GM18861 (cell line): ENCODE measurements around the gene DAG1.
A peak's percentile ranks its signal among the peaks of the same experiment; 100 is the strongest.
"Not testable (repeated sequence)": the region's sequence is repeated elsewhere in the genome, so short reads cannot be mapped to it uniquely, and the experiment has no call there.

Experiments used
- ATAC-seq: cut with Tn5 transposase; IDR thresholded peaks from one replicate; pipeline ENCODE4 v1.9.1; 2021; ENCODE audit not compliant: unreplicated experiment

DAG1 gene

DNA sequence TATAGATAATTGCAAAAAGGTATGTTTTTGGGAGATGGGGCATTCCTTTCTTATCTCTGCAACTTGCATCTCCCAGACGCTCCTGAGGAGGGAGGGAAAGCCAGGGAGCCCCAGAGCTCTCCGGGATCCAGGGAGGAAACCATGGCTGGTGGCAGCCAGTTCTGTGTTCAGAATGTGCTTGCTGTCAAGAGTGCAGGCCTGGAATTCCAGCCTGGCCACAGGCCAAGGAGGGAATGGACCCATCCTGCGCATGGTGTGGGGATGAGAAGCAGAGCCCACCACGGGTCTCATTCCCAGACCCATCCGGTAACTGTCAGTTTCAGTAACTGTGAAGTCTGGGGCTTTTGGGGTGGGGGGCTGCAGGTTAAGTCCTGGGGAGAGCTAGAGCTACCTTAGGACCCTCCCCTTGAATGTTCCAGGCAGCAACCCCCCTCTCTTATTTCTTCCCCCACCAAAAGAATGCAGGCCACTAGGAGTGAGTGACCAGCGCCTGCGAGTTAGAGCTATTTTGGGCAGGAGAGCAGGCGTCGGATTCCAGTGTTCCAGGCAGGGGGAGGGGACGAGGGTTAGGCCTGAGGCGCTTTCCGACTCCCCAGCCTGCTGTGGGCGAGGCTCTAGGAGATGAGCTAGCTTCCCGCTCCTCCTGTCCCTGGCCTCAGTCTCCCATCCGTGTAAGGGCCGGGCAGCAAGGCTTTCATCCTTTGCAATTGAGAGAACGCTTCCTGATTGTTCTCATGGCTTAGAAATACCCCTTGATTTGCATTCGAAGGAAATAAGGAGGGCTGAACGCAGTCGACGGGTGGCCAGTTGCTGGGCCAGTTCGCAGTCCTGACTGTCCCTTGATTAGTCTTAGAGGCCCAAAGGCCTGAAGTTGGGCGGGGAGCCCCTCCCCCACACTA is 781 bp upstream of the DAG1 start:
- ATAC-seq, result no peak

GRCh38 chr3:49470714-49471420 is 800 bp downstream of the DAG1 start:
- ATAC-seq, result peak; percentile 20

DNA sequence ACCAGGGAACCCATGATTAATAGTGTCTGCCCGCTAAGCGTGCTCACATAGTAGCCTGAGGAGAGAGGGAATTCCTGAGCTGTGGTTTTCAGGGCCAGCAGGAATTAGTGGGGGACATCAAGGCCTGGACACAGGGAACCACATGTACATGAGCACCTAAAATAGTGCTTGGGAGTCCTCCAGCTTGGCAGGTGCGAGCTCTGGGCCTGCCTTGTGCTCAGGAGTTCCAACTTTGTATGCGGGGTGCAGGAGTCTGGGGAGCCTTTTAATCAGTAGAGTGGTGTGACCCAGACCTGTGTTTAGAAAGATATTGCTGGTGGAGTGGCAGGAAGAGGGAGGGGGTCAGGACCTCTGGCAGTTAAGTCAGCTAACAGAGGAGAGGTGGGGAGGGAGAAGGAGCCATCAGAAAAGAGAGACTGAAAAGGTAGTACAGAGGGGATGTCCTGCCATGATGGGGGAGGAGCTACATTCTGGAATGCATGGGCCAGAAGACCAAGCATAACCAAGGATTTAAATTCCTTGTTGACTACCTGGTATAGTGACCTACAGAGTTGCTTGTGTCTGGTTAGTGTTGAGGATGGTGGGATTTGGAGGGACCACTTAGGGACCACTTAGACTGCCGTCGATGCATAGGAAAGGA is 1.9 kb downstream of the DAG1 start:
- ATAC-seq, result no peak

DNA sequence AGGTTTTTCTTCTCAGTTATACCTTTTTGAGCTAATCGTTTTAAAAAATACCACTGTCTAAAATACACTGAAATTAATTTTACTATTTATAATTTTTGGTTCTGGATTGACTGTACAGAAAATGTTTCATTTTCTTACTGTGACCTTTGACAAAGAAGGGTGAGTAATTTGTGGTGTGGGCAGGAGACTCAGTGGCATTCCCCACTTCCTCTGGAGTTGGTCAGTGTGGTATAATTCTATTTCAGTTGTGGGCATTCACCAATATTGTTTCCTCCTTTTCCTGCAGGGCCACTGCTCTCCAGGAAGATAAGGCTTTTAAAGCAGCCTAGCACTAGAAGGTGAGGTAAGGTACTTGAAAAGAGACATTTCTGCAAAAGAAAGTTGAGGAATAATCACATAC is 6.5 kb downstream of the DAG1 start:
- peak; percentile 59 for ATAC-seq

DNA sequence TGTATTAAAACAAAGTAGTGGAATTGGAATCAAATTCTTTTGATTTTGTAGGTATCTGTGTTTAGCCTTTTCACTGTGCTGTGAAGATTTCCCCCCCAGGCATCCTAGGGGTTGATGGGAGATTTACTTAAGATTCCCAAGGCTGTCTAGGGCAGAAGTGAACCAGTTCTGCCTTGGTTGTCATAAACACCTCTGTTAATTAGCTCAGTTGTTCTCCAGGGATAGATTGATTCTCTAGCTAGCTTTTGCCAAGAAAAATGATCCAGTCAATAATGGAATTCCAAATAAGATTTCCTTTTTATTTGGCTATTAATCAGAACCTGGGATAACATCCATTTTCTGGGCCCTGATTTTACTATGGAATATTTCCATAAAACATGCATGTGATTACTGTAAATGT is 12.7 kb downstream of the DAG1 start:
- no peak for ATAC-seq

- no peak for ATAC-seq
Measured at GRCh38 chr3:49484471-49484870, 14.4 kb downstream of the DAG1 start.

DNA sequence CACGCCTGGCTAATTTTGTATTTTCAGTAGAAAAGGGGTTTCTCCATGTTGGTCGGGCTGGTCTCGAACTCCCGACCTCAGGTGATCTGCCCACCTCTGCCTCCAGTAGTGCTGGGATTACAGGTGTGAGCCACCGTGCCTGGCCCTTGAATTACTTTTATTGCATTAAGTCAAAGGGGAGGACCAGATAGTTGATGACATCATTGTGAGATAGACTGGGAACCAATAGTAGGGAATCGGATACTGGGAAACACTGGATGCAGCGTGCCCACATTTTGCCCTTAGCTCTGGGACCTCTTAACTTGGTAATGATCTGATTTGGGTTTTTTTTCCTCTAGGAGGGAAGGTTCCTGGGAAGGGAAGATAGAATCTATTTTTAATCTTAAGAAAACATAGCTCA is 19.2 kb downstream of the DAG1 start:
- ATAC-seq, result no peak

DNA sequence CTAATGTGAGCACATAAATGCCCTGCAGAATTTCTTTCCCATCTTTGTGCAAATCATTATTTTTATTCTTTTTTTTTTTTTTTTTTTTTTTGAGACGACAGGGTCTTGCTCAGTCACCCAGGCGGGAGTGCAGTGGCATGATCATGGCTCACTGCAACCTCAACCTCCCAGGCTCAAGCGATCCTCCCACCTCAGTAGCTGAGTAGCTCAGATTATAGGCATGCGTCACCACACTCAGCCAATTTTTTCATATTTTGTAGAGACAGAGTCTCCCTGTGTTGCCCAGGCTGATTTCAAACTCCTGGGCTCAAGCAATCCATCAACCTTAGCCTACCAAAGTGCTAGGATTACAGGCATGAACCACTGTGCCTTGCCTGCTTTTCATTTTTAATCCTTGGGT is 22.9 kb downstream of the DAG1 start:
- ATAC-seq, result no peak

- no peak for ATAC-seq
Measured at GRCh38 chr3:49493901-49494300, 23.8 kb downstream of the DAG1 start.

DNA sequence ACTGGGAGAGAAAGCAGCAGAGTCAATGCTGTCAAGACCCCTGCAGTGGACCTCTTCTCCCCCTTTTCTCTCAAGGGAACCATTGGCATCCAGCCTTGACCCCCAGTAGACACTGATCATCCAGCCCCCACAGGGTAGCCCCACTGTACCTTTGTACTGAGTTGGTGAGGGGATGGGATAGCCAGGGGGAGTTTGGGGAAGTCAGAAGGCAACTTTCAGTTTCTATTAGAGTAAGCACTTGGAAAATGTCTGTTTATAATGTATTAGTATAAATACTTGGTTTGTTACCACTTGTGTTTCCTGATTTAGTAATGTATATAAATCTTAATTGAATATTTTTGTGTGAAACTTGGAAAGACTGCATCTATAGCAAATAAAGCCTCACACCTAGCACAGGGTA is 25.0 kb downstream of the DAG1 start:
- no peak for ATAC-seq

DNA sequence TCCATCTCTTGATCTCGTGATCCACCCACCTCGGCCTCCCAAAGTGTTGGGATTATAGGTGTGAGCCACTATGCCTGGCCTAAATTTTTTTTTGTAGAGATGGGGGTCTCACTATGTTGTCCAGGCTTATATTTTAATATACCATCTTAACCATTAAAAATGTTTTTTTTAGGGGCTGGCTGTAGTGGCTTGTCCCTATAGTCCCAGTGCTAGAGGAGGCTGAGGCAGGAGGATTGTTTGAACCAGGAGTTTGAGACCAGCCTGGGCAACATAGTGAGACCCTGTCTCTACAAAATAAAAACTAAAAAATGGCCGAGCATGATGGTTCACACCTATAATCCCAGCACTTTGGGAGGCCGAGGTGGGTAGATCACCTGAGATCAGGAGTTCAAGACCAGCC is 26.8 kb downstream of the DAG1 start:
- not testable (repeated sequence) for ATAC-seq

DNA sequence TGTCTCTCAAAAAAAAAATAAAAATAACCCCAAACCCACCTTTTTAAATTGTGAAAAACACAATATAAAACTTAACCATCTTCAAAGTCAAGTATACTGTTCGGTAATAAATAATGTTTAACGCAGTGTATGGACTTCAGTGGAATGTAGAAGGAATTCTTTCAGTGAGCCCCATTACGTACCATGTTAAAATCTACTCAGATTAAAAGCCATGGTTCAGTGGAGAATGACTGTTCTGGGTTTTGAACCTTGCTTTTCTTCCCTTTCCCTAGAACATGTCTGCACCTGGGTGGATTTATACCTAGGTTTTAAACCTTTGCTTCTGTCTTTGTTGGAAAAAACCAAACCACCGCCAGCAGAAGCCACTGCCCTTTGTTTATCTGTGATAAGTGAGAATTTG is 27.5 kb downstream of the DAG1 start:
- ATAC-seq, result no peak

- no peak for ATAC-seq
Measured at GRCh38 chr3:49498239-49498638, 28.2 kb downstream of the DAG1 start.

- no peak for ATAC-seq
Measured at GRCh38 chr3:49498648-49499047, 28.6 kb downstream of the DAG1 start.

GRCh38 chr3:49500205-49500731 is 30.2 kb downstream of the DAG1 start:
- no peak for ATAC-seq

- no peak for ATAC-seq
Measured at GRCh38 chr3:49500732-49501609, 30.9 kb downstream of the DAG1 start.

DNA sequence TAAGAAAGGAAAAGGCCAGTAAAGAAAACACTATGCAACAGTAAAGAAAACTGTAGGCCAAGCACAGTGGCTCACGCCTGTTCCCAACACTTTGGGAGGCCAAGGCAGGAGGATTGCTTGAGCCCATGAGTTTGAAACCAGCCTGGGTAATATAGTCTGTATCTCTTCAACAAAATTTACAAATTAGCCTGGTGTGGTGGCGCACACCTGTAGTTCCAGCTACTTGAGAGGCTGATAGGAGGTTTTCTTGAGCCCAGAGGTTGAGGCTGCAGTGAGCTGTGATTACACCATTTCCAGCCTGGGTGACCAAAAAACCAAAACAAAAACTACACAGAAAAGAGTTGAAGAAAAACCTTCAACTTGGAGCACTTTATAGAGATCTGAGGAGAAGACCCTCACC is 31.8 kb downstream of the DAG1 start:
- no peak for ATAC-seq

DNA sequence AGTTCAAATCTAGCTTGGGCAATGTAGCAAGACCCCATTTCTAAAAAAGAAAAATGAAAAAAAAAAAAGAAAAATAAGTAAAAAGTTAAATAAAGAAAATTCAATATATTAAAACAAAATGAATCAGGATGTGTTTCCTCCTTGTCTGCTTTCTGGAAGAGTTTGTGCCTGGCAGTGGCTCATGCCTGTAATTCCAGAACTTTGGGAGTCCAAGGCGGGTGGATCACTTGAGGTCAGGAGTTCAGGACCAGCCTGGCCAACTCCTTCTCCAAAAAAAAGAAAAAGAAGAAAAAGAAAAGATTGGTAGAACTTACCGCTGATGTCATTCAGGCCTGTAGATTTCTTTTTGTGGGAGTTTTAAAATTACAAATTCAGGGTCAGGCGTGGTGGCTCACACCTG is 36.8 kb downstream of the DAG1 start:
- ATAC-seq, result no peak

GRCh38 chr3:49509028-49509561 is 39.0 kb downstream of the DAG1 start:
- ATAC-seq, result no peak

DNA sequence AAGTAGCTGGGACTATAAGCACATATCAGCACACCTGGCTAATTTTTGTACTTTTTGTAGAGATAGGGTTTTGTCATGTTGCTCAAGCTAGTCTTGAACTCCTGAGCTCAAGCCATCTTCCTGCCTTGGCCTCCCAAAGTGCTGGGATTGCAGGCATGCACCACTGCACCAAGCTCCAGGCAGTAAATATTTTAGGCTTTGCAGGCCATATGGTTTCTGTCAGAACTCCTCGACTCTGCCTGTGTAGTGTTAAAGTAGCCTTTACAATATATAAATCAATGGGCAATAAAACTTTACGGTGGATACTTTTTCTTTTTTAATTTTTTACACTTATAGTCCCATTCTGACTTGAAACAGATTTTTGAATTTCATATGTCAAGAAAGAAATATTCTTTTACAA is 41.6 kb downstream of the DAG1 start:
- ATAC-seq, result no peak
